ENCODE data around the gene LAMA5.

DNA sequence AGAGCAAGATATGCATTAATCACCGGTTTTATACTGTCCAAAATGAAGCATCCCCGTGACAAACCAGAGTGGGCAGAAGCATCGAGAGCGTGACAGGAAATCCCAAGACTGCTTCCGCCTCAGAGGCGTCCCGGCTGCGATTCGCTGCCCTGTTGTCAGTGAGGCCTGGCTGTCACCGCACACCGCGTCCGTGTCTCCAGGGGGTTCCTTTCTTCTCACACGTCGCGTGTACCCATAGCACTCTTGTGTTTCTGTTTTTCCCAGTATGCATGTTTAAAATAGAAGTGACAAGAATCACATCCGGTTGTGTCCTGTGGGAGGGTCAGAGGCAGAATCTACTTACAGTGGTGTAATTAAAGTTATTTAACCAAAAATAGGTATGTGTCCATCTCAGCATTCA lies 72.6 kb downstream of the LAMA5 start:
- no peak for TF ChIP-seq RXRA (IDR thresholded peaks at IDR 0.05; ENCODE audit: borderline replicate concordance, low read depth)
- TF ChIP-seq, protein P1, sequence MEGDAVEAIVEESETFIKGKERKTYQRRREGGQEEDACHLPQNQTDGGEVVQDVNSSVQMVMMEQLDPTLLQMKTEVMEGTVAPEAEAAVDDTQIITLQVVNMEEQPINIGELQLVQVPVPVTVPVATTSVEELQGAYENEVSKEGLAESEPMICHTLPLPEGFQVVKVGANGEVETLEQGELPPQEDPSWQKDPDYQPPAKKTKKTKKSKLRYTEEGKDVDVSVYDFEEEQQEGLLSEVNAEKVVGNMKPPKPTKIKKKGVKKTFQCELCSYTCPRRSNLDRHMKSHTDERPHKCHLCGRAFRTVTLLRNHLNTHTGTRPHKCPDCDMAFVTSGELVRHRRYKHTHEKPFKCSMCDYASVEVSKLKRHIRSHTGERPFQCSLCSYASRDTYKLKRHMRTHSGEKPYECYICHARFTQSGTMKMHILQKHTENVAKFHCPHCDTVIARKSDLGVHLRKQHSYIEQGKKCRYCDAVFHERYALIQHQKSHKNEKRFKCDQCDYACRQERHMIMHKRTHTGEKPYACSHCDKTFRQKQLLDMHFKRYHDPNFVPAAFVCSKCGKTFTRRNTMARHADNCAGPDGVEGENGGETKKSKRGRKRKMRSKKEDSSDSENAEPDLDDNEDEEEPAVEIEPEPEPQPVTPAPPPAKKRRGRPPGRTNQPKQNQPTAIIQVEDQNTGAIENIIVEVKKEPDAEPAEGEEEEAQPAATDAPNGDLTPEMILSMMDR (IDR thresholded peaks at IDR 0.05): no peak
